ENCODE measurements around the gene CCL5.

GRCh38 chr17:35889818-35890773 lies 9.9 kb upstream of the CCL5 start:
- TF ChIP-seq CTCF (IDR thresholded peaks at IDR 0.05; ENCODE audit: poor library complexity) (no peak), EZH2 (IDR thresholded peaks at IDR 0.05; ENCODE audit: borderline replicate concordance) (no peak)

Data from hepatocyte (in vitro differentiated cells).